H9 (cell line): Measurements from ENCODE around the gene MAPT. TPM values are rescaled to one million over a fixed set of nuclear protein-coding genes. Genes with fewer than 3 reads are reported as not detected.

Experiments used
- DNase-seq: peaks from one replicate; pipeline ENCODE4 v3.0.0-alpha.2; 2017
- H2AFZ ChIP-seq: one replicate; pipeline ENCODE4 v1.6.1; 2013; ENCODE audit warnings: mild to moderate bottlenecking, low read length, control low read depth, moderate library complexity
- H2AK5ac ChIP-seq: 2 replicates; pipeline ENCODE4 v1.6.1; 2013; ENCODE audit warnings: low read length, control low read depth, mixed read lengths; ENCODE audit not compliant: insufficient read length
- H2BK120ac ChIP-seq: one replicate; pipeline ENCODE4 v1.6.1; 2013; ENCODE audit warnings: low read depth, mild to moderate bottlenecking, low read length, control low read depth, inconsistent platforms; ENCODE audit not compliant: poor library complexity, severe bottlenecking
- H2BK12ac ChIP-seq: 2 replicates; pipeline ENCODE4 v1.6.1; 2013; ENCODE audit warnings: low read length, control low read depth, mixed read lengths, low read depth; ENCODE audit not compliant: insufficient read length
- H2BK15ac ChIP-seq: 2 replicates; pipeline ENCODE4 v1.6.1; 2013; ENCODE audit warnings: low read depth, low read length, control low read depth
- H2BK20ac ChIP-seq: one replicate; pipeline ENCODE4 v1.6.1; 2013; ENCODE audit warnings: low read depth, mild to moderate bottlenecking, low read length, control low read depth, inconsistent platforms; ENCODE audit not compliant: poor library complexity, severe bottlenecking
- H2BK5ac ChIP-seq: 2 replicates; pipeline ENCODE4 v1.6.1; 2013; ENCODE audit warnings: low read length, control low read depth, mixed read lengths; ENCODE audit not compliant: insufficient read length
- H3K14ac ChIP-seq: 2 replicates; pipeline ENCODE4 v1.6.1; 2013; ENCODE audit warnings: low read length, control low read depth; ENCODE audit not compliant: insufficient read depth
- H3K18ac ChIP-seq: 2 replicates; pipeline ENCODE4 v1.6.1; 2013; ENCODE audit warnings: low read depth, mild to moderate bottlenecking, mixed read lengths, low read length, control low read depth; ENCODE audit not compliant: insufficient read length
- H3K23ac ChIP-seq: 2 replicates; pipeline ENCODE4 v1.6.1; 2013; ENCODE audit warnings: low read length, control low read depth, mixed read lengths, low read depth; ENCODE audit not compliant: insufficient read length
- H3K23me2 ChIP-seq: 2 replicates; pipeline ENCODE4 v1.6.1; 2013; ENCODE audit warnings: low read depth, mild to moderate bottlenecking, mixed read lengths, low read length, control low read depth; ENCODE audit not compliant: insufficient read length, poor library complexity, severe bottlenecking
- H3K27ac ChIP-seq: 2 replicates; pipeline ENCODE4 v1.5.1; 2013; ENCODE audit warnings: low read length, control low read depth, mixed read lengths, low read depth; ENCODE audit not compliant: insufficient read length
- H3K27me3 ChIP-seq: 2 replicates; pipeline ENCODE4 v1.6.1; 2013; ENCODE audit warnings: low read length, control low read depth, inconsistent platforms; ENCODE audit not compliant: insufficient read depth
- H3K4ac ChIP-seq: 2 replicates; pipeline ENCODE4 v1.6.1; 2013; ENCODE audit warnings: low read depth, mild to moderate bottlenecking, control low read depth, inconsistent platforms, low read length, moderate library complexity
- H3K4me1 ChIP-seq: 2 replicates; pipeline ENCODE4 v1.6.1; 2013; ENCODE audit warnings: low read length, control low read depth, inconsistent platforms; ENCODE audit not compliant: insufficient read depth
- H3K4me2 ChIP-seq: 2 replicates; pipeline ENCODE4 v1.6.1; 2013; ENCODE audit warnings: low read length, control low read depth, mixed read lengths; ENCODE audit not compliant: insufficient read length, insufficient read depth
- H3K56ac ChIP-seq: 2 replicates; pipeline ENCODE4 v1.6.1; 2013; ENCODE audit warnings: low read depth, mild to moderate bottlenecking, mixed read lengths, low read length, control low read depth; ENCODE audit not compliant: insufficient read length
- H3K79me1 ChIP-seq: 2 replicates; pipeline ENCODE4 v1.6.1; 2013; ENCODE audit warnings: low read depth, mild to moderate bottlenecking, moderate library complexity, low read length, control low read depth, inconsistent platforms; ENCODE audit not compliant: insufficient read depth, poor library complexity, severe bottlenecking
- H3K79me2 ChIP-seq: 2 replicates; pipeline ENCODE4 v1.6.1; 2013; ENCODE audit warnings: low read length, control low read depth, inconsistent platforms; ENCODE audit not compliant: insufficient read depth
- H3K9ac ChIP-seq: 2 replicates; pipeline ENCODE4 v1.6.1; 2013; ENCODE audit warnings: low read length, control low read depth, mixed read lengths; ENCODE audit not compliant: insufficient read length; ENCODE audit errors: extremely low read depth
- H3K9me3 ChIP-seq: one replicate; pipeline ENCODE4 v1.6.1; 2013; ENCODE audit warnings: low read depth, low read length, inconsistent platforms; ENCODE audit not compliant: control insufficient read depth
- H3T11ph ChIP-seq: one replicate; pipeline ENCODE4 v1.6.1; 2013; ENCODE audit warnings: mild to moderate bottlenecking, low read length, control low read depth, inconsistent platforms
- H4K20me1 ChIP-seq: one replicate; pipeline ENCODE4 v1.6.1; 2013; ENCODE audit not compliant: control insufficient read depth, insufficient read length, insufficient read depth
- H4K5ac ChIP-seq: 2 replicates; pipeline ENCODE4 v1.6.1; 2013; ENCODE audit warnings: low read depth, mild to moderate bottlenecking, mixed read lengths, low read length, control low read depth; ENCODE audit not compliant: insufficient read length
- H4K8ac ChIP-seq: replicated peaks from 2 replicates; pipeline ENCODE4 v1.6.1; 2013; ENCODE audit warnings: low read length, control low read depth, mixed read lengths, low read depth; ENCODE audit not compliant: insufficient read length
- H4K91ac ChIP-seq: 2 replicates; pipeline ENCODE4 v1.6.1; 2013; ENCODE audit warnings: low read depth, mild to moderate bottlenecking, moderate library complexity, mixed read lengths, low read length, control low read depth; ENCODE audit not compliant: insufficient read length
- H3K27ac Mint-ChIP-seq, 3 experiments: 2 replicates in 2 of 3; 3 replicates in 1 of 3; pipeline ENCODE4 v1.8.0; 2020 to 2021; ENCODE audit warnings: mixed read lengths in 3 of 3, mild to moderate bottlenecking in 1 of 3, moderate library complexity in 1 of 3
- H3K27me3 Mint-ChIP-seq: 2 replicates; pipeline ENCODE4 v1.8.0; 2021; ENCODE audit warnings: low read depth, mild to moderate bottlenecking, moderate library complexity, mixed read lengths
- H3K36me3 Mint-ChIP-seq, 3 experiments: 2 replicates in 2 of 3; 3 replicates in 1 of 3; pipeline ENCODE4 v1.8.0; 2020 to 2021; ENCODE audit warnings: low read depth in 3 of 3, mixed read lengths in 3 of 3; ENCODE audit not compliant: insufficient read depth in 1 of 3
- H3K4me1 Mint-ChIP-seq, 2 experiments: 2 replicates each; pipeline ENCODE4 v1.8.0; 2020; ENCODE audit warnings: mixed read lengths in 2 of 2
- H3K4me3 Mint-ChIP-seq, 2 experiments: 2 replicates in 1 of 2; 3 replicates in 1 of 2; pipeline ENCODE4 v1.8.0; 2020 to 2021; ENCODE audit warnings: mild to moderate bottlenecking in 2 of 2, mixed read lengths in 2 of 2, moderate library complexity in 1 of 2
- H3K9me3 Mint-ChIP-seq, 2 experiments: 2 replicates in 1 of 2; 3 replicates in 1 of 2; pipeline ENCODE4 v1.8.0; 2020; ENCODE audit warnings: mild to moderate bottlenecking in 2 of 2, mixed read lengths in 2 of 2, moderate library complexity in 1 of 2
- WGBS: extraction: QIAGEN DNeasy Blood & Tissue Kit; methylation state at CpG from one replicate; pipeline ENCODE4 v1.1.7; 2013; ENCODE audit warnings: missing lambda C conversion rate, low lambda C conversion rate, mixed read lengths; ENCODE audit not compliant: insufficient read length; ENCODE audit errors: extremely low coverage; 5-methylcytosine and 5-hydroxymethylcytosine counted together
- total RNA-seq: library from RNA; stranded (reverse); gene quantifications from 2 replicates; pipeline ENCODE4 v1.2.1, GENCODE V29; 2021
- TF ChIP-seq, protein P1 (sequence below): fragments of 200-600 bp; sonication (generic); conservative IDR thresholded peaks from 3 replicates; pipeline ENCODE4 v1.8.0; 2021; ENCODE audit warnings: antibody characterized with exemption, mild to moderate bottlenecking

Gene MAPT
- total RNA-seq, 1 experiment from 2014 or later, result 1.6 TPM

DNA sequence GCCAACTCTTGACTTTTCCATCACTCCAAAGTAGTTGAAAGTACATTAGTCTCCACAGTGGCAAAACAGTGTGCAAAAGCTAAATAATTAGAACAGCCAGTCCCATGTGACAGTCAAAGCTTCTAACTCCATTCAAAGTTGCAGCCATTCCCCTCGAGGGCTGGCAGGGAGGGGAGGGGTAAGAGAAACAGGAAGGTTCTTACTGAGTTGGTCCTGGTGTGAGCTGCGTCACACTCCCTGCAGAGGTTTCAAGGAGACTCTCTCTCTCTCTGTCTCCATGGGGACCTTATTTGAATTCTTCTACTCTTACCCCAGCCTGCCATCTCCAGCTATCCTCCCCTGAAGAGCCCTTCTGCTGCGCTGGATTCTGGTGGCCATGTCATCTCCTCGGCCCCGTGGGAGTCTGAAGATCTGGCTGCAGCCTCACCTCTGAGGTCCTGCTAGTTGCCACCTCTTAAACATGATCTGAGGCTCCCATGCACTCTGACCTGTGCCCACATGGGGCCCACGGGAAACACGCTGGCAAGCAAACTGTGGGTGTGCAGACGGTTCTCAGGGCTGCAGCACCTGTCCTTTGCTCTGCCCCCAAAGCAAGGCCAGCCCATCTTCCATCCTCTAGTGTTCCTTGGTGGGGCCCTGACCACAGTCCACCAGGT, 81.4 kb downstream of the MAPT start:
- H4K8ac ChIP-seq, result no peak overlapping the region
- H3K4me3 Mint-ChIP-seq, result no peak overlapping the region

More for the DNA sequence above, 81.4 kb downstream of the MAPT start:
- no peaks in the 10 kb centered on the region for H3K36me3 Mint-ChIP-seq
- no peak overlapping the region for H3K56ac ChIP-seq
- H3K4me2 ChIP-seq, result no peak overlapping the region
- DNase-seq, result no peak
- no peaks in the 10 kb centered on the region for H3K23me2 ChIP-seq
- H3T11ph ChIP-seq, result no peak overlapping the region
- H3K9me3 ChIP-seq, result no peaks in the 10 kb centered on the region
- no peak overlapping the region for H2BK12ac ChIP-seq
- no peaks in the 10 kb centered on the region for H3K79me1 ChIP-seq
- no peaks in the 10 kb centered on the region for H4K20me1 ChIP-seq
- no peaks in the 10 kb centered on the region for H3K4me1 Mint-ChIP-seq
- H3K14ac ChIP-seq, result no peak overlapping the region; the same call in 1 of the 2 replicates
- no peak overlapping the region for H3K27ac ChIP-seq
- H2BK15ac ChIP-seq, result no peak overlapping the region
- H4K91ac ChIP-seq, result no peak overlapping the region
- H3K4me1 ChIP-seq, result no peaks in the 10 kb centered on the region; the same call in 1 of the 2 replicates
- H3K4ac ChIP-seq, result no peak overlapping the region
- H2BK5ac ChIP-seq, result no peak overlapping the region
- H3K27ac Mint-ChIP-seq, result no peak overlapping the region; a peak in 1 of 7 replicates
- TF ChIP-seq, protein P1, sequence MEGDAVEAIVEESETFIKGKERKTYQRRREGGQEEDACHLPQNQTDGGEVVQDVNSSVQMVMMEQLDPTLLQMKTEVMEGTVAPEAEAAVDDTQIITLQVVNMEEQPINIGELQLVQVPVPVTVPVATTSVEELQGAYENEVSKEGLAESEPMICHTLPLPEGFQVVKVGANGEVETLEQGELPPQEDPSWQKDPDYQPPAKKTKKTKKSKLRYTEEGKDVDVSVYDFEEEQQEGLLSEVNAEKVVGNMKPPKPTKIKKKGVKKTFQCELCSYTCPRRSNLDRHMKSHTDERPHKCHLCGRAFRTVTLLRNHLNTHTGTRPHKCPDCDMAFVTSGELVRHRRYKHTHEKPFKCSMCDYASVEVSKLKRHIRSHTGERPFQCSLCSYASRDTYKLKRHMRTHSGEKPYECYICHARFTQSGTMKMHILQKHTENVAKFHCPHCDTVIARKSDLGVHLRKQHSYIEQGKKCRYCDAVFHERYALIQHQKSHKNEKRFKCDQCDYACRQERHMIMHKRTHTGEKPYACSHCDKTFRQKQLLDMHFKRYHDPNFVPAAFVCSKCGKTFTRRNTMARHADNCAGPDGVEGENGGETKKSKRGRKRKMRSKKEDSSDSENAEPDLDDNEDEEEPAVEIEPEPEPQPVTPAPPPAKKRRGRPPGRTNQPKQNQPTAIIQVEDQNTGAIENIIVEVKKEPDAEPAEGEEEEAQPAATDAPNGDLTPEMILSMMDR, result no peak
- no peaks in the 10 kb centered on the region for H3K27me3 ChIP-seq
- H3K9ac ChIP-seq, result no peak overlapping the region
- no peaks in the 10 kb centered on the region for H3K79me2 ChIP-seq
- H2AFZ ChIP-seq, result no peak overlapping the region
- H2AK5ac ChIP-seq, result no peak overlapping the region
- no peak overlapping the region for H4K5ac ChIP-seq
- no CpG with 5 or more reads among the region's 8 CpGs for WGBS
- H3K23ac ChIP-seq, result no peak overlapping the region
- H3K27me3 Mint-ChIP-seq, result peaks cover 16% of the 10 kb centered on the region
- H2BK120ac ChIP-seq, result no peak overlapping the region
- no peak overlapping the region for H2BK20ac ChIP-seq
- H3K18ac ChIP-seq, result no peak overlapping the region
- no peaks in the 10 kb centered on the region for H3K9me3 Mint-ChIP-seq
